Stimulated activated CD4-positive, alpha-beta T cell treated with anti-CD3 and anti-CD28 coated beads, Interleukin-12 subunit alpha, Interleukin-12 subunit beta, amount 100 ng/mL, for 24 hours (primary cell): ENCODE results near the gene ZNF385D.

Experiments
- DNase-seq, 2 experiments: peaks; one replicate each; pipeline ENCODE4 v3.0.0-alpha.2; 2020; ENCODE audit warnings: low read depth in 2 of 2

Gene ZNF385D

GRCh38 chr3:21449738-21450137 is 301.3 kb downstream of the ZNF385D start:
- no peak for DNase-seq

- DNase-seq, result no peak
These were observed 303.4 kb downstream of the ZNF385D start for GRCh38 chr3:21447476-21448151.

DNA sequence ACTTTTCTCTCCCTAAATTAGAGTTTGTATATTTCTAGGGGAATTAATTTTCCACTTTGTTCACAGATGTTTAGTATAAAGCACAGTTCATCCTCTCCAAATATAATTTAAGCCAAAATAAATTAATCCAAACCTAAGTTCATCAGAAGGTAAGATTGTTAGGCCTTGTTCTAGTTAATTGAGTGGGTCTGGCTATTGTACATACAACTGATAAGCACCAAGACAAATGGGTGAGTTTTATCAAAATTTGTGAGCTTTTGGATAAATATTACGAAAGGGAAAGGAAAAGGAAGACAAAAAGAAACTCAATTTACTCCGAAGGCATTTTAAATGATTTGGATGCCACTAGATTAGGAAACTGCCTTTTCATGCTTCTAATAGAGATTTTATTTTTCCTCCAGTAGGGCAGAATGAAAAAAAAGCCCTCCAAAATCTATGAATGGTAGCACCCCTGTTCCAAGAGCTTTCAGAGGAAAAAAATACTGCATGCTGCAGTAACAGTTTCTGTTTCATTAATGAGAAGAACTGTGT is 304.0 kb downstream of the ZNF385D start:
- no peak for DNase-seq

GRCh38 chr3:21446027-21446426 is 305.0 kb downstream of the ZNF385D start:
- DNase-seq, result no peak

DNA sequence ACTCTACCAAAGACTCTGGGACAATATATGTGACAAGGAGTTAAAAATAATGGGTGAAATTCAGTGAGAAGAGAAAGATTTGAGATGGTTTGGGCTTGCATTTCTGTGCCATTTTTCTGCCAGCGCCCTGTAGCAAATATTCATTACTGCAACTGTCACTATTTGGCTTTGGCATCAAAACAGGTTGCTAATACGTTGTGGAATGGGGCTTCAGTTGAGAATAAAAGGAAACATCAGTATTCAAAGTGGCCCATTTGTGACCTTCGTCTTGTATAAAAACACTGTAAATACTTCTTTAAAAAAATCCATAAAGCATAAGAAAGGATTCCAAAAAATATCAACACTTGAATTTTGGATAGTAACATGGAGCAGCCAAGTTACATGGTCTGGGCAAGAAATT is 309.2 kb downstream of the ZNF385D start:
- DNase-seq, result no peak

DNA sequence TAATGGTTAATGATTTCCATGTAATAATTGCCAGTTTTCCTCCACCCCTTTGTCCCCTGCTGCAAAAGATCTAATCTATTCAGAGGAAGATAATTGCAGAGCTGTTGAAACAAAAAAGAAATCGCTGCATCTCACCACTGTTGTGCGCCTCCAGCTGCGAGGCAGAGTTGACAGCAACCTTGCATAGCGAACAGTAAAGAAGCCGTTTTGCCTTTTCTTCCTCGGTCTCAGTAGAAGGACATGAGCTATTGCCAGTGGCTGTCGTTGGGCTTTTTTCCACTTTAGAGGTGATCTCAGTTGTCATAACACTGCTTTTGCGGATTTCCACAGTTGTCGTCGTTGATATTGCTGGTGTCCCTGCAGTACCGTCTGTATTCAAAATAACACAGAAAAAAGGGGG is 314.2 kb downstream of the ZNF385D start:
- no peak for DNase-seq

GRCh38 chr3:21435871-21436270 is 315.1 kb downstream of the ZNF385D start:
- no peak for DNase-seq

DNA sequence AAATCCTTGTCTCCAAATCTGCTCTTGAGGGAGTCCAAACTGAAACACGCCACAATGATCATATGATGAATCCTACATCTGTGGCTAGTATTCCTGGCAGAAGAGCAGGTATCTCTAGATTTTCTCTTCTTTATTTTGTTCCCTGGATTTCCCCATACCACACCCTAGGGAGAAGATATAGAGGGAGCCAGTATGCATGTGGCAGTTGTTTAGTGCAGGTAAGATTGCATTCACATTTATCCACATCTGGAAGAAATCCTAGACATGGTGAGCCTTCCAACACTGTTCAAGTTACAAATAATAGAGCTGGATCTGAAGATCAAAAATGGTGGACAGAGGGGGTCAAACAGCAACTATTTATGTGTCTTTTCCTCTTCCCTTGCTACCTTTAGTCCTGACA is 316.7 kb downstream of the ZNF385D start:
- no peak for DNase-seq

DNA sequence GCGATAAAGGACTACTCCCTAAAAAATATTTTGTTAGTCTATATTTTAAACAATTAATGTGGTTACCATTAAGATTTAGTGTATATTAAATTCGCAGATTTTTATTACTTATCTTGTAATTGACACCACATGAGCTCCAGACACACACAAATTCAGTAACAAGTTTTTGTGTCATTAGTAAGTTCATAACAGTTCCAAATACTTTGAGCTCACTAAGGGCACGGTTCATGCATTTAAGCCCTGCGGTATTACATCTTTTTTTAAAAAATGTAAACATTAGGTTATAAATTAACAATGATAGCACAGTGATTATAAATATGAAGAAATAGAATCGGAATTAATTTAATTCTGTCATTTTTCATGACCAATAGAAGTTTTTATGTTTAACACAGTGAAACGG is 317.3 kb downstream of the ZNF385D start:
- no peak for DNase-seq

DNA sequence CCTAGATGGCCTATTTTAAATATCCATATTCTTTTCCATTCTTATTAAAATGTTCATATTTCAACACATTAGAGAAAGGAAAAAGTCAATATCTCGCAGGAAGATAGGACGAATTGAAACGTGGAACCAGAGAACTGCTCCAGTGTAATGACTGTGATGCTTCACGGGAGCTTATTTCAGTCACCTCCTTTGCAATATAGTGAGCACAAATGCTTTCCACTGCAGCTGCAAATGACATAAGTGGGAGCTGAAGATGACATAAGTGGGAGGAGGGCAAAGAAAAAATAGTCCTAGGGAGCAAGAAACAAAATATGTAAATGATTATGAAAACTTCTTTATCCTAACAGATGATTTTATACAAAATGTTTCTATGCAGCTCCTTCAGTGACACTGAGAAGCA is 324.1 kb downstream of the ZNF385D start:
- DNase-seq, result no peak

DNA sequence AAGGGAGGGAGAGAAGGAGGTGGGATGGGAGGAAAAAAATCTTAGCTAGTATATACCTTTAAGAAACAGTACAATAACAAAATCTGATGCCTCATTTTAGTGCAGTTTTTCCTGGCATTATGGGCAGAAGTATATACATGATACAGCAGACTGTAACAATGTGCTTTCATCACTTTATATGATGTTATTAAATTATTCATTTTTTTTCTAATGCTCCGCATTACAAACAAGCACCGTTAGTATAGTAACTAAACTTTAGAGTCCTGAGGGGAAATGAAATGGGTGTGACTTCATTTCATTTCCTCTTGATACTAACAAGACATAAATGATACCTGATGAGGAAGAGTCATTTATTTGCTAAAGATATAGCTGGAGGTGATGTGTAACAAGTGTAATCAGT is 325.3 kb downstream of the ZNF385D start:
- DNase-seq, result no peak

GRCh38 chr3:21421096-21421495 is 329.9 kb downstream of the ZNF385D start:
- DNase-seq, result no peak

GRCh38 chr3:21417991-21418390 is 333.0 kb downstream of the ZNF385D start:
- DNase-seq, result no peak

GRCh38 chr3:21414506-21414905 is 336.5 kb downstream of the ZNF385D start:
- no peak for DNase-seq

- no peak for DNase-seq
These were observed 340.0 kb downstream of the ZNF385D start for GRCh38 chr3:21411058-21411457.

DNA sequence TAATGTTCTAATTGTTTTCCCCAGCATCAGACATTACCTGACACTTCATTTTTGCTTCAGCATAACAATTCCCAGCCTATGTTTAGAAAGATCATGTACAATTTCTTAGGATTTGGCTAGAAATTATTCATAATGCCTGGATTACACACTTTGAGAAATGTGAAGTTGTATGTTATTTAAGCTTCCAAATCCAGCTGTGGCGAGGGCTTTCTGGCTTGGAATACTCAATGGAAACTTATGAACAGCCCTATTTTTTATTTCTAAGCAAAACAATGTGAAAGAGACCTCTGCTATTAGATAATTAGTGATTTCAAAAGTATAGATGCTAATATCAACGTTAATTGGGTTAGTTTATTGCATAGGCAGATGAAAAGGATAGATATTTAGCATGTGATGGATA is 341.6 kb downstream of the ZNF385D start:
- DNase-seq, result no peak

DNA sequence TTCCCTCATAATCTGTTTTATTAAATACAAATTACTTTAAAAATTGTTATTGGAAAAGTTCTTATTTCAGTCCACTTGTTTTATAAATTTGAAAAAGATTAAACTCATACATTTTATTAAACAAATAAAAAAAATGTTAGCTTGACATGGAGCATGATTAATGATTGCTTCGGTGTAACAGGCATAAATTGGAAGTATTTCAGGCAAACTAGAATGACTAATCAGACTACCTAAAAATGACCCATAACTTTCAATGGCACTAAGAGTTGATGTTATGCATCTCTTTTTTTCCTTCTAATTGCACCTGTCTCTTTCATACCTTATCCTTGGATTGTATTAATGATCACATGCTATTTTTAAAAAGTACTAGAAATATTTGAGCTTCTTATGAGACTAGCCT is 343.3 kb downstream of the ZNF385D start:
- DNase-seq, result no peak

- DNase-seq, result no peak
These were observed 345.0 kb downstream of the ZNF385D start for GRCh38 chr3:21405671-21406667.

GRCh38 chr3:21398461-21398860 is 352.5 kb downstream of the ZNF385D start:
- no peak for DNase-seq

DNA sequence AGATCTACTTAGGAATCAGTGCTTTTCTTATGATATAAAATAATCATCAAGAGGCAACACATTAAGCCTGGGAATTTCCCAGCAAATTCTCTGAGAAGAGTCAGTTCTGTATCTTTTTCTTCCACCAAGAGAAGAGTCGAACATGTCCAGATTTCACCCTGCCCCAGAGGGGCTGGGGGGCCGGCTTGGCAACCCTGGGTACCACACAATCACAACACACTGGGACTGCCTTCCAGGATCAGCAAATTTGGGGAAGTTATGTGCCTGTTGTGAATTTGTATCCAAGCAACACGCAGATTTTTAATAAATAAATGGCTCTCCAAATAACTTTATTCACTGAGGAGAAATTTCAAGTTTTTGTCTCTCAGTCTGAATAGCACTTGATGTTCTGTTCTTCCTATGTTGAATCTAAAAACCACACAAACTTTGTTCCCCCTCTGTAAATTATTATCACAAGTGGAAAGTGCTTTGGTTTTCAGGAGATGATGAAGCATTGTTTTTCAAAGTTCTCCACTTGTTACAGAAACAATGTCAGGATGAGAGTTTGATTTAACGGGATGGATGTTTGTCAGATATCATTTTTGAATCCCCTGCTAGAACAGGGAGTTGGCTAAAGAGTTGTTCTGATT is 357.2 kb downstream of the ZNF385D start:
- DNase-seq, result no peak

DNA sequence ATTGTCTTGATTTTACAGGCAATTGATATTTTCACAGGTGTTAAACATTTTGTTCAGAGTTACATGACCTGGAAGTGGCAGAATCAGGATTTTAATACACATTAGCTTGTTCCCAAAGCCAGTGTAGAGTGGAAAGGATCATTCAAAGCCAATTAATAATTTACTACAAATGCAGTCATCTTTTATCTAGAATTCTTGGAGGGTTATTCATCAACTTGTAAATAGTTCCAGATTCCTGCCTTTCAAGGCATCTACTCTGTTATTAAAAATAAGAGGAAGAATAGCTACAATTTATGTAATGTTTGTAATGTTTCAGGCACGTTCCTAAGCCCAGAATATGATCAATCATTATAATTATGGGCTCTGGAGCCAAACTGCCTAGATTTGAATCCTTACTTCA is 358.5 kb downstream of the ZNF385D start:
- DNase-seq, result no peak

- no peak for DNase-seq
These were observed 360.2 kb downstream of the ZNF385D start for GRCh38 chr3:21390856-21391255.
